Lung microvascular endothelial cell (primary cell): ENCODE results near the gene TBC1D2. TPM values are rescaled to one million over a fixed set of nuclear protein-coding genes. Genes with fewer than 3 reads are reported as not detected.
A peak's percentile ranks its signal among the peaks of the same experiment; 100 is the strongest.

Source experiments
- DNase-seq, 2 donors: peaks; one replicate each; pipeline versions ENCODE4 v3.0.0 to v3.0.0-alpha.2; 2010; ENCODE audit warnings: low read depth in 2 of 2
- total RNA-seq: library from RNA; depleted of rRNA; stranded (reverse); fragments of >200 nt; gene quantifications from 2 replicates; pipeline ENCODE4 v1.2.1, GENCODE V29; 2014

Gene TBC1D2
- total RNA-seq, 1 donor from 2014 or later = 0.99 TPM

GRCh38 chr9:98189412-98189811 lies 66.0 kb downstream of the TBC1D2 start:
- DNase-seq = no peak

- no peak for DNase-seq
Observed at GRCh38 chr9:98187926-98188325, 67.5 kb downstream of the TBC1D2 start.

DNA sequence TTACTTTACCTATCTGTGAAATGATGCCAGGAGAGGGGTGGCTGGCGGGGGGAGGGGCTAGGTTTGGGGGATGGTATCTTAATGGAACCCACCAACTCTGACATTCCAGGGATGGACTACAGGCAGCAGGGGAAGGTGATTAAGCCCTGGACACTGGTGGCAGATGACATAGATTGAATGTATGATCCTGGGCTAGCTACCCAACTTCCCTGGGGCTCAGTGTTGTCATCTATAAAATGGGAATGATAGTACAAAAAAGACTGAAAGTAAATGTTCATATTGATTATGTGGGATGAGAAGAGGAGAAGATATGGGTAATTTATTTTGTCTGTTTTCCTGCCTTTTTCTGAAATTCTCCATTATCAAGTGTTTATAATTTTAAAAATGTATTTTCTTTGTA lies 69.2 kb downstream of the TBC1D2 start:
- DNase-seq = no peak

GRCh38 chr9:98185611-98186171 lies 69.8 kb downstream of the TBC1D2 start:
- no peak for DNase-seq

- no peak for DNase-seq
Observed at GRCh38 chr9:98185021-98185567, 70.4 kb downstream of the TBC1D2 start.

DNA sequence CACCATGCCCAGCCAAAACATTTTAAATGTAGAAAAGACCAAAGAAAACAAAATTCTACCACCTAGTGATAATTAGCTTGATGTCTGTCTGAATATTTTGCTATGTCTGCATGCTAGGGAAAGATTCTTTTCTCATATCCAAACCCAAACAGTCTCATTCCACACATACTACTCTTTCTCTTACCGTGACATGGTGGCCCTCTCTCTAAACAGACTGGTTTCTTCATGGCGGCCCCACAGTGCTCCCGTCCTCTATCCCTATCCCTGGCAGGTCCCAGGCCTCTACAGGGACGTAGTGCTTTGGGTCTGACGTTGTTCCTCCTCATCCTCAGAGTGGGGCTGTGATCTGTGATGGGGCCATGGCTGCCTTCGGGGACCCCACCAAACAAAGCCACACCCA lies 71.1 kb downstream of the TBC1D2 start:
- no peak for DNase-seq

GRCh38 chr9:98182889-98183599 lies 72.4 kb downstream of the TBC1D2 start:
- DNase-seq = no peak

DNA sequence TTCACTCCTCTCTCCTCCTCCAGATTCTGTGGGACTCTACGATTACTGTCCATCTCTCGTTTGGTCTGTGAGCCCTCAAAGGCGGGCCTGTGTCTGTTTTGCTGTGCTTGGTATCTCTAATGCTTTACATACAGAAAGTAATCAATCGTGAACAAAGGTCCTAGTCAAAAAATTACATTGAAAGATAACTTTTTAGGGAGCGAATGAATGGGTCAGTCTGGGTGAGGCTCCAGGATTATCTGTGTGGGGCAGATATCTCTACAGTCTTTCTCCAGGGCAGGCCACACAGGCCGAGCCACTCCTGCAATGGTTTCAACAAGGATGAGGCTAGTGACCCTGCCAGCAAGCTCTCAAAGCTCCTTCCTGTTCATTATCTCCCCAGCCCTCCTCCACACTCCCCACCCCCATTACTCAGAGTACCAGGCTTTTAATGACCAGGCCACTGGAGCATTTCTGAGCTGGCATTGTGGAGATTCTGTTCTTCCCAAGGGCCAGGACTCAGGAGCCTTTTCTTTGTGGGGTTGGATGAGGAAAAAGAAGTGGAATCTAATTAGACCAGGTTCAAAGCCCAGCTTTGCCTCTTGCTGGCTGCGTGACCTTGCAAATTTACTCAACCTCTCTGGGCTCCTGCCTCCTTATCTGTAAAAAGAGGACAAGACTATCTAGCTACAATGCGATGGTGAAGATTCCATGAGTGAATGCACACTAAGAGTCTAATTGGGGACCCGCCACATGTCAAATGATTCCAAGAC lies 73.2 kb downstream of the TBC1D2 start:
- no peak for DNase-seq

- no peak for DNase-seq
Observed at GRCh38 chr9:98181746-98182068, 73.7 kb downstream of the TBC1D2 start.

GRCh38 chr9:98180996-98181395 lies 74.5 kb downstream of the TBC1D2 start:
- no peak for DNase-seq

DNA sequence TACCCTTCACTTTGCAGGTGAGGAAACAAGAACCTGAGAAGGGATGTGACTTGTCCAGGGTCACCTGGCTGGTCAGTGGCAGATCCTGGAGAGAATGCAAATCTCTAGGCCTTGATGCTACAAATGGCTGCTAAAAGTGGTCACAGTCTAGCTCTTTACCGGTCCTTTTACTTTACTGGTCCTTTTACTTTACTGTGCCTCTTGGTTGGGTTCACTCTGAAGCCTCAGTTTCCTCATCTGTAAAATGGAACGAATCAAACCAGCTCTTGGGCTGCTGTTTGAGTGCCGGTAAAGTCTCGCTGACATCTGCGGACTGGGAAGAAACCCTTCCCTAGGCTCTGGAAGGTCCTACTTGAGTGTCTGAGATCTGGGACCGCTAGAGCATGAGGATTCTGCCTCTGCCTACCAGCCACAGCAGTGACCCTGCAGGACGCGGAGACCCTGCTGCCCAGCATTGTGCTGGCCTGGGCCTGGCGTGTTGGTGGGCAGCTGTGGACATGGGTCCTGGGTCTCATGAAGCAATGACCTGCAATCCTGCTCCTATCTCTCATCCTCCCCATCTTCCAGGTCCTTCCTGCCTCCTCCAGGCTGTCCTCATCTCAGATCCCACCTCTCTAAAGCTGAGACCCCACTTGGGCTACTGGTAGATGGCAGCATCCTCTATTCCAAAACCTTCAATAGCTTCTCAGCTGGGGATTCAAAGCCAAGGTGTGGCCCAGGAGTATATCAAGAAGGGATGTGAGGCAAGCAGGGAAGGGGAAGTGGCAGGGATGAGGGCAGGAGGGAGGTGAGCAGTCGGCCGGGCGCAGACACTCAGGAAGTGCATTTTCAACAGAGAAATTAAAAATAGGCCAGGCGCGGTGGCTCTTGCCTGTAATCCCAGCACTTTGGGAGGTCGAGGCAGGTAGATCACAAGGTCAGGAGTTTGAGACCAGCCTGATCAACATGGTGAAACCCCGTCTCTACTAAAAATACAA lies 76.3 kb downstream of the TBC1D2 start:
- DNase-seq = no peak

GRCh38 chr9:98176391-98177259 lies 78.8 kb downstream of the TBC1D2 start:
- no peak for DNase-seq

DNA sequence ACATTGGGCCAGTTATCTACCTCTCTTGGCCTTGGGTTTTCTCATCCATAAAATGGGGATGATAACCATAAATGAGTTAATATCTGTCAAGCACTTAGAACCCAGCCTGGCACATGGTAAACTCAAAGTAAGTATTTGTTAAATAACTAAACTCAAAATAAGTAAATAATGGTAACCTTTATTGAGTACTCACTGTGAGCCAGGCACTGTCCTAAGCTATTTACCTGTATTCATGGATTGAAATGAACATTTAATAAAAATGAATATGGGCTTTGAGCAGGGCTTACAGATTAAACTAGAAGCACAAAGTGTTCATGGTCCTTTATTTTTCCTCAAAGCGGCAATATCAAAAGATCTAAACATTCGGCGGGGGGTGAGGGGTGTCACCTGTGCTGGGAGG lies 79.7 kb downstream of the TBC1D2 start:
- DNase-seq = no peak

DNA sequence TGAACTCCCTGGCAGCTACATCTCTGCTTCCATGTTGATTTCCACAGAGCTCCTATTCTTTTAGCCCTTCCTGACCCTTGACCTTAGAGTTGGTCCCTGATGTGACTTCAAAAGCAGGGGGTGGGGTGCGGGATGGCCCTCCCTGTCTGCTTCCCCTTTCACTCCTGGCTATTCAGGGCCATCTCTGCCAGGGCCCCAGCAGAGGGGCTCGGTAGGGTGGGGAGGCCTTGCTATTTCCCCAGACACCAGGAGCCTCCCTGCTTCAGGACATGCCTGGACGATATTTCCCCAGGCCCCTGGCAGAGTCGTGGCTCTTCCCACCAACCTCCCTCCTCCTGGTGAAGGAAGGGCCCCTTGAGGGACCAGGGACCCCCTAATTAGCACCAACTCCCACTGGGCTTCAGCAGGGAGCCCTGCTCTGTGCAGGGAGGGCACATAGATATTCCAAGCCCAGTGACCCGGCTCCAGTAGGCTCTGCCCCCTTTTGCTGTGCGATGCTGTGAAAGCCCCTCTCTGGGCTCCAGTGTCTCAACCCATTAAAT lies 80.3 kb downstream of the TBC1D2 start:
- DNase-seq = no peak

- peak in 1 of 2 donors; percentile 33 for DNase-seq
Observed at GRCh38 chr9:98174502-98174918, 80.9 kb downstream of the TBC1D2 start.

GRCh38 chr9:98173181-98173580 lies 82.3 kb downstream of the TBC1D2 start:
- no peak for DNase-seq

DNA sequence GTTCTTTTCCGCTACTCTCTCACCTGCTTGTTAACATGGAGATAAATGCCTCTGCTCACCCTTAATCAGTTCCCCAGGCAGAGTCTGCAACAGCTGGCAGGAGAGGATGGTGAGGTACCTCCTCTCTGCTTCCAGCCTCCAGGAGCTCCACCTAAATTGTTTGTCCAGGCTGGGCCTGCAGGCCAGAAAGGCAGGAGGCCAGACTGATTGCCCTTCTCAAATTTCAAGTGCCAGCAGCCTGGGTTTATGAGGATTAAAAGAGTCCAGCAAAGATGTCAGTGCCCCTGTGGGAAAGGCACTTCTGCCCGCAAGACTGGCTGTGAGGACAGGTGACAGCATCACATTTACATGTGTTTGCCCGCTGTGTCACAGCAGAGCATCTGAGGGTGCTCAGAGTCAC lies 82.8 kb downstream of the TBC1D2 start:
- no peak for DNase-seq

DNA sequence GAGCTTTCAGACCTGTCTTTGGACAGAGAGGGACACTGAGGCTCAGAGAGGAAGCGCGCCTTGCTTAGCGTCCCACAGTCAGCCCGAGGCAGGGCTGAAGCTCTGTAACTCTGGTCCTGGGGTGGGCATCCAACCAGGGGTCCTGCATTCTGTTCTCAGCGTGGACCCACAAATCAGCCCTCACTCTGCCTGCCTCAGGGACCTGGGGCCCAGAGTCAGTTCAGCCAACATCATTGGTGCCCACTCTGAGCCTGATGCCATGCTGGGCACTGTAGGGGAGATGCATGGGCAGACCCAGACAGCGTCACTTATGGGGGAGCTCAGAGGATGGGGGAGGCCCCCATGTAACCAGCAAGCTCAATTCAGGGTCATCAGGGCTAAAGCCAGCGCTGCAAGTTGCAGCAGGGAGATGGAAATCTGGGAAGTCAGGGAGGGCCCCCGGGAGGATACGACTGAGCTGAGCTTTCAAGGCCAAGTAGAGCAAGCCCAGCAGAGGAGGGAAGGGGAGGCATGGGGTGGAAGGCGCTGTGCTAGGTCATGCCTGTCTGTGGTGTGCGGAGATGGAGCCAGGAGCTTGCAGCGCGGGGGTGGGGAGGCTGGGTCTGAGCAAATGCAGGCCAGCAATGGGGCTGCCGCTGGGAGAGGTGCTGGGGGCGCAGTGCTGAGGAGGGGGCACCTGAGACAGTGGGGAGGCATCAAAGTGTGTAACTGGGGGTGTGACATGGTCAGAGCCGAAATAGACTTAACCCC lies 84.1 kb downstream of the TBC1D2 start:
- no peak for DNase-seq

DNA sequence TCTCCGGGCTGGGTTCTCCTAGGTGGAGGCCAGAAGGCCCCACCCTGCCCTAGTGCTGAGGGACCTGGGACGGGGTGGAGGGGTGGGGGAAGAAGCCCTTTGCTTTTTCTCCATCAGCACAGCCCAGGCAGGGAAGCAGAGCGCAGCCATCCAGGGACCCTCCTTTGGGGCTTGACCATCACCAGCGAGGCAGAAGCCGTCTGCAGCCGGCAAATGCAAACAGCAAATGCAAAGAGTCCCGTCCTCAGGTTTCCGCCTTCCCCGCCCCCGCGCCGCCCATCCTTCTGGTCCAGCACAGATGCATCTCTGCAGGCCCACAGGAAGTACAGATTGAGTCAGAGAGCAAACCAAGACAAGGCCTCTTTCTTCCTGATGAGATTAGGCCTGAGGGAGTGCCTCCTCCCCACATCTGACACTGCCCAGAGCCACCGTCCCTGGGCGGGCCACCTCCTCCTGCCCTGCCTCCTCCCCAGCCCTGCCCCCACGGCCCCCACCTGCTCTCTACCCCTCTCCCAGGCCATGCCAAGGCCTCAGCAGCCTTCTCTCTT lies 86.4 kb downstream of the TBC1D2 start:
- DNase-seq = peak in 1 of 2 donors; percentile 44
